HG02759 (cell line): ENCODE measurements around the gene USO1.

Experiments used
- ATAC-seq: cut with Tn5 transposase; IDR thresholded peaks from one replicate; pipeline ENCODE4 v1.9.1; 2021; ENCODE audit warnings: mild to moderate bottlenecking, moderate library complexity; ENCODE audit not compliant: unreplicated experiment

The USO1 gene

DNA sequence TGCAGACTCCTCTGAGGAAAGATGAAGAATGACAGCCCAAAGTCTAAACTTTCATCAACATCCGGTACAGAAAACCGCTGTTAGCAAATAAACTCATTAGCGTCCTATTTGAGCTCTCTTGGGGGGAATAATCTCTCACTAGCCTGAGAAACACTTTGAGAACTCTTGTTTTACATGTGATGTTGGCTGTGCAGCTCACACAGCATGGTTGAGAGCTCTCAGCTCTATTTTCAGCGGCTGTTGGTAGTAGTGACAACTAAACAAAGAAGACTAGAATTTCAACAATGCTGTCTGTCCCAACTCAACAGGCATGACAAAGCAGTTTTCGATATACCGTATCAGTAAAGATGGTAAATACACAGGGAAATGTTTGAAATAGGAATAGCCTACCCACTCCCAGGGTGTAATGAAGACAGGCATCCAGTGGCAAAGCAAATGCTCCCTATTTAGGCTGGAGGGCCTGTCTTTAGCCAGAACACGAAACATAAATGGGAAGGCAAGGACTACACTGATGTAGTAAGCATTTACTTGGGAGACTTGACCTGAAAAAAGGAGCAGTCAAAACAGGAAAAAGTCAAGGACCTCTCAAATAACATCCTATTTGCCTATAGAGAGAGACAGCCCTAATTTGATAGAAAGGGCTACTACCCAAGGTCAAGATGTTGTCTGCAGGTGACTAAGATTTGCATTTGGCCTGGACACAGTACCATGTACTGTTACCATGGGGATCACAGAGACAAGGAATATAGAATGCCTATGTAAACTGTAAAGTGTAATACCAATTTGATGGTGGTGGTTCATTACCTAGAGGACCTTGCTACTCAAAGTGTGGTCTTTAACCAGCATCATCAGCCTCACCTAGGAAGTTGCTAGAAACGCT, 117.5 kb downstream of the USO1 start:
- ATAC-seq: no peak

DNA sequence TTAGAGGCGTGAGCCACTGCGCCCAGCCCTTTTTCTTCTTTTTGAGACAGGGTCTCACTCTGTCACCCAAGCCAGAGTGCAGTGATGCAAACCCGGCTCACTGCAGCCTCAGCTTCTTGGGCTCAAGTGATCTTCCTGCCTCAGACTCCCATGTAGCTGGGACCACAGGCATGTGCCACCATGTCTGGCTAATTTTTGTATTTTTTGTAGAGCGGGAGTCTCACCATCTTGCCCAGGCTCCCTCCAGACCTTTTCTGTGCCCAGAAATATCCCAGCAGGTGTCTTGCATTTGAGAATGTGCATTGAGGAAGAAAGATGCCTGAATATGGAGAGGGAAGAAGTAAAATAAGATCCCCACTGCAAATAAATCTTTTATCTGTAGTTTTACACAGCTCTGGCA, 119.2 kb downstream of the USO1 start:
- no peak for ATAC-seq

DNA sequence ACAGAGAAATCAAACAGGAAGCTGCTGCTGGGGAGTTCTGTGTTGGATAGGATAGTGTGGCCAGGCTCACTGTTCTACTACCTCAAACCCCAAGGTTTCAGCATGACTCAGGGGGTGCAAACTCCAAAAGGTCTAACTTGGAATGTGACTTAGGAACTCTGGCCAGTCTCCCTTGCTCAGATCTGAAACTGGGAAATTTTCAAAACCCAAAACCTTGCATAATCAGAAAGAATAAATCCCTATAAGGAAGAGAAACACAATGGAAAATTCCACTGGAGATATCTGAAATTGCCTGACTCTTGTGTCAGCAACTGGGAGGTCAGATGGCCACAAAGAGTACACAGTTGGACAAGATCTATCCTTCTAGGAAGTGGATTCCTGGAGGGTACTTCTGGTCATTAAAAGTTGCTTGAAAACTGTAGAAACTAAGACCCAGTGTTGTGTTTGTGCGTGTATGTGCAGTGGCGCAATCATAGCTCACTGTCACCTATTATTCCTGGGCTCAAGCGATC, 119.8 kb downstream of the USO1 start:
- ATAC-seq: no peak

DNA sequence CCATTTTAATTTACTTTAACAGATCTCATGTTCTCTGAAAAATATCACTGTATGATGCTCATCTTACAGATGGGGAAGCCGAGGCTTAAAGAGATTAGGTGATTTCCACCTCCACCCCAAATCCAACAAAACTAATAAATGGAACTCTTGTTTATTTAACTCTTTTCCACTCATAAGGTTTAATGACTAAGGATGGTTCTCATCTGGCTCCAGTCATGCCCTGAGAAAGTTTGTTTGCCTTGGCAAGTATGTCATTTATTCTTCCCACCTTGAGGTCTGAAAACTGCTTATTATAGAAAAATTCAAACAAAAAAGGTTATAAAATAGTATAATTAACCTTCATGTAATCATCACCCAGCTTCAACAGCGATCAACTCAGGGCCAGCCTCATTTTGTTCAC, 121.6 kb downstream of the USO1 start:
- ATAC-seq: no peak

DNA sequence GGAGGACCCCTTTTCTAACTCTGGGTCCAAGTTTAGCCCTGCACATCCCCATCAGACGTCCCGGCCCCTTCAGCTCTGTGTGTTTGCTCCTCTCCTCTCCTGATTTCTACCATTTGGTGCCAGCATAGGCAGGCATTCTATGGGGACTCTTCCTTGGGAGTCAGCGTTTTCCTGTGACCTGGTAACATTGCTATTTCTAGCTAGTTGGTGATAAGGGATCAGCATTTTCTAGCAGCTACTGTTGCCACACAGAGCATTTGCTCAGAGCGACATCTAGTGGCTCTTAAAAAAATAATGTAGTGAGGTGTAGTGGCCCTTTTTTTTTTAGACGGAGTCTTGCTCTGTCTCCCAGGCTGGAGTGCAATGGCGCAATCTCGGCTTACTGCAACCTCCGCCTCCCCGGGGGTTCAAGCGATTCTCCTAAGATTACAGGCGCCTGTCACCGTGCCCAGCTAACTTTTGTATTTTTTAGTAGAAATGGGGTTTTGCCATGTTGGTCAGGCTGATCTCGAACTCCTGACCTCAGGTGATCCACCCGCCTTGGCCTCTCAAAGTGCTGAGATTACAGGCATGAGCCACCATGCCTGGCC, 123.9 kb downstream of the USO1 start:
- ATAC-seq: peak; percentile 71

DNA sequence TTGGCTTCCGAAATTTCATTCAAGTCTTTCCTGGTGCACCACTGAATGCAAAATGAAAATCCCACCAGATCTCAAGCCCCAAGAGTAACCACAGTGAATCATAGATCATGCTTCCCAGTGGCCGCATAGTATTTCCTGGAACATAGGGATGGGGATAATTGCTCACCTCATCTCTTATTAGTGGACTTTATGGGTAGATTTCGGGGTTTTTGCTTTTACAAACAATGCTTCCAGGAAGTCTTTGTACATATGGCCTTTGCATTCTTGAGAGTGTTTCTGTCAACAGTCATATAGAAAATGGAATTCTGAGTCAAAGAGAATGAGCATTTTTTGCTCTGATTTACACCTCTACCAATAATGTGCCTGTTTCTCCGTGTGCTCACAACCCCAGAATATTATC, 124.5 kb downstream of the USO1 start:
- no peak for ATAC-seq

DNA sequence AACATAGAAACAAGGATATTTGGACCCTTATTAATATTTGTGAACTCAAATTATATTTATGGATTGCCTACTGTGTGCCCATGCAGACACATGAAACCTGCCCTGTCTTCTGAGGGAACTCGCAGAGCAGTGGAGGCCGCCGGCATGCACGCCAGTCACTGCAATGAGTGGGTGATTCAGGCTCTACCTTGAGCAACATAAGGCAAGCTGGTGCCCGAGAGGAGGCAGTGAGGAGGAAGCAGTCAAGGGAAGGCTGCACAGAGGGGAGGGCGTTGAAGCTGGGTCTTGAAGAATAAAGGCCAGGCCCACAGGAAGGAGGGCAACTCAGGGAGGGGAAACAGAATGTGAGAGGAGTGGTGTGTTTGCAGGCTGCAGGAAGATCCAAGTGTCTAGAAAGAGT, 125.1 kb downstream of the USO1 start:
- no peak for ATAC-seq

DNA sequence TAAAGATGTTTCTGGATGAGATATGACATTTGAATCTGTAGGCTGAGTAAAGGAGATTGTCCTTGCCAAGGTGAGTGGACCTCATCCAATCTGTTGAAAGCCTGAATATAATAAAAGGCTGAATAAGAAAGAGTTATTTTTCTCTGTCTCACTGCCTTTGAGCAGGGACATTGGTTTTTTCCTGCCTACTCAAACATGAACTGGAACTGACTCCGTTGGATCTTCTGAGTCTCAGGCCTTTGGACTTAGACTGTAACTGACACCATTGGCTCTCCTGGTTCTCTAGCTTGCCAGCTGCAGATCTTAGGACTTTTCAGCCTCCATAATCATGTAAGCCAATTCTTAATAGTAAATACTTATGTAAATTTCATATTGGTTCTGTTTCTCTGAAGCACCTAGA, 134.3 kb downstream of the USO1 start:
- no peak for ATAC-seq

DNA sequence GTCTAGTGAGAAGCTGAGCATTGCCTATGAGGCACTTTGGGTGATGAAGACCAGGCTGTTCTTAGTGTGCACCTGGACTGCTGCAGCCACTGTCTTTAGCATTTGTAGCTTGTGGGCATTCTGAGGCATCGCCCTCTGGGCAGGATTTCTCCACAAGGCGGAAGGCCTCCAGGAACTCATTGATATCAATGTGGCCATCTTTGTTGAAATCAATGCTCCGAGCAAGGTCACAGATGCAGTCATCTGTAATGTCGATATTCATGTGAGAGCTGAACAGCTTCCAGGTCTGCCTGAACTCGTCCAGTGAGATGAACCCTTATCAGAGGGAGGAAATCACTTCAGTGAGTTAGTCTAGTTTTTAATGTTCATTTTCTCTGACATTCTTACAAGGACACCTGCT, 136.2 kb downstream of the USO1 start:
- ATAC-seq: no peak
